ENCODE results near the gene CIZ1.

Gene CIZ1

GRCh38 chr9:128124873-128125579, 66.3 kb downstream of the CIZ1 start:
- in situ Hi-C loops (cut with MboI; ENCODE audit: low pct_unique_long_range_greater_than_20kb, low sequenced_read_pairs, unreplicated experiment), result no loop called here
- peak; percentile 72 for TF ChIP-seq CTCF (IDR thresholded peaks at IDR 0.05; ENCODE audit: extremely low read depth, insufficient read depth, missing control alignments)
- no peak for DNase-seq (ENCODE audit: low spot score)

- no peak for DNase-seq (ENCODE audit: low spot score)
- no peak for TF ChIP-seq CTCF (IDR thresholded peaks at IDR 0.05; ENCODE audit: extremely low read depth, insufficient read depth, missing control alignments)
- in situ Hi-C loops (cut with MboI; ENCODE audit: low pct_unique_long_range_greater_than_20kb, low sequenced_read_pairs, unreplicated experiment), result no loop called here
Measured at GRCh38 chr9:128124451-128124850, 66.9 kb downstream of the CIZ1 start.

GRCh38 chr9:128123451-128124080, 67.8 kb downstream of the CIZ1 start:
- DNase-seq (ENCODE audit: low spot score), result no peak
- in situ Hi-C loops (cut with MboI; ENCODE audit: low pct_unique_long_range_greater_than_20kb, low sequenced_read_pairs, unreplicated experiment), result no loop called here
- TF ChIP-seq CTCF (IDR thresholded peaks at IDR 0.05; ENCODE audit: extremely low read depth, insufficient read depth, missing control alignments), result no peak

GRCh38 chr9:128122809-128123175, 68.6 kb downstream of the CIZ1 start:
- no peak for TF ChIP-seq CTCF (IDR thresholded peaks at IDR 0.05; ENCODE audit: extremely low read depth, insufficient read depth, missing control alignments)
- DNase-seq (ENCODE audit: low spot score), result no peak
- in situ Hi-C loops (cut with MboI; ENCODE audit: low pct_unique_long_range_greater_than_20kb, low sequenced_read_pairs, unreplicated experiment), result no loop called here

- no peak for TF ChIP-seq CTCF (IDR thresholded peaks at IDR 0.05; ENCODE audit: extremely low read depth, insufficient read depth, missing control alignments)
- in situ Hi-C loops (cut with MboI; ENCODE audit: low pct_unique_long_range_greater_than_20kb, low sequenced_read_pairs, unreplicated experiment), result no loop called here
Measured at GRCh38 chr9:128121924-128122808, 69.2 kb downstream of the CIZ1 start.

GRCh38 chr9:128121466-128121810, 69.9 kb downstream of the CIZ1 start:
- in situ Hi-C loops (cut with MboI; ENCODE audit: low pct_unique_long_range_greater_than_20kb, low sequenced_read_pairs, unreplicated experiment), result no loop called here
- DNase-seq (ENCODE audit: low spot score), result no peak
- no peak for TF ChIP-seq CTCF (IDR thresholded peaks at IDR 0.05; ENCODE audit: extremely low read depth, insufficient read depth, missing control alignments)

More at GRCh38 chr9:128121924-128122808, 69.2 kb downstream of the CIZ1 start:
- no peak for DNase-seq (ENCODE audit: low spot score)

Measured in GM13977 (cell line).